ENCODE data around the gene TGM6. TPM values are rescaled to one million over a fixed set of nuclear protein-coding genes. Genes with fewer than 3 reads are reported as not detected.
A peak's percentile ranks its signal among the peaks of the same experiment; 100 is the strongest.

Gene TGM6
- total and polyA plus RNA-seq, 8 donors, result not detected

GRCh38 chr20:2473516-2473915 is 92.8 kb downstream of the TGM6 start:
- H3K36me3 ChIP-seq, result peaks cover 0 to 1% (median 0%) of the 10 kb centered on the region in 4 donors
- intact Hi-C loops (cut with DNase I; ENCODE audit: low total_unique reads), result no loop called here
- H3K27ac ChIP-seq, result no peak overlapping the region
- peaks cover 12 to 26% (median 22%) of the 10 kb centered on the region in 4 donors for H3K4me1 ChIP-seq
- TF ChIP-seq EP300 (IDR thresholded peaks at IDR 0.05) (no peak), POLR2A (IDR thresholded peaks at IDR 0.05) (no peak), POLR2AphosphoS5 (IDR thresholded peaks at IDR 0.05) (no peak), CTCF (IDR thresholded peaks at IDR 0.05) (no peak)
- no peak for DNase-seq
- 40 to 61% (median 56%) methylated on average over 4 of the region's 4 CpGs for WGBS, 5 donors
- no peaks in the 10 kb centered on the region for H3K27me3 ChIP-seq
- H3K9me3 ChIP-seq, result no peaks in the 10 kb centered on the region
- no peak overlapping the region for H3K4me3 ChIP-seq

- H3K9me3 ChIP-seq, result peaks cover 0 to 7% (median 4%) of the 10 kb centered on the region in 4 donors
- H3K4me3 ChIP-seq, result no peak overlapping the region
- no peaks in the 10 kb centered on the region for H3K27me3 ChIP-seq
- peak overlapping the region in 3 of 5 donors; percentile 5 to 31 (median 21) for H3K27ac ChIP-seq
- DNase-seq, result peak; percentile 26 to 48
- TF ChIP-seq POLR2A (IDR thresholded peaks at IDR 0.05) (no peak), POLR2AphosphoS5 (IDR thresholded peaks at IDR 0.05) (peak in 1 of 3 donors; percentile 20)
- peaks cover 0 to 11% (median 6%) of the 10 kb centered on the region in 4 donors for H3K4me1 ChIP-seq
- H3K36me3 ChIP-seq, result peaks cover 0 to 15% (median 13%) of the 10 kb centered on the region in 4 donors
- 78 to 87% (median 81%) methylated on average over 9 of the region's 9 CpGs for WGBS, 5 donors
- intact Hi-C loops (cut with DNase I; ENCODE audit: low total_unique reads), result no loop called here
These were observed 95.4 kb downstream of the TGM6 start for GRCh38 chr20:2475850-2476741.

GRCh38 chr20:2476742-2477615 is 96.3 kb downstream of the TGM6 start:
- Histone ChIP-seq H3K27ac (no peak overlapping the region), H3K27me3 (no peaks in the 10 kb centered on the region), H3K36me3 (peaks cover 0 to 24% (median 21%) of the 10 kb centered on the region in 4 donors), H3K9me3 (peaks cover 0 to 7% (median 4%) of the 10 kb centered on the region in 4 donors), H3K4me3 (no peak overlapping the region), H3K4me1 (peaks cover 0 to 9% (median 4%) of the 10 kb centered on the region in 4 donors)
- whole genome bisulfite sequencing, 5 donors, result 62 to 76% (median 74%) methylated on average over 5 of the region's 5 CpGs
- intact Hi-C loops (cut with DNase I; ENCODE audit: low total_unique reads), result no loop called here
- TF ChIP-seq POLR2A (IDR thresholded peaks at IDR 0.05) (no peak), EP300 (IDR thresholded peaks at IDR 0.05) (no peak), POLR2AphosphoS5 (IDR thresholded peaks at IDR 0.05) (no peak), CTCF (IDR thresholded peaks at IDR 0.05) (peak in 1 of 7 experiments; percentile 10)
- DNase-seq, result no peak

GRCh38 chr20:2480381-2480780 is 99.7 kb downstream of the TGM6 start:
- 95 to 100% (median 98%) methylated on average over 2 of the region's 2 CpGs for WGBS, 5 donors
- intact Hi-C loops (cut with DNase I; ENCODE audit: low total_unique reads), result no loop called here
- peaks cover 15 to 56% (median 55%) of the 10 kb centered on the region in 4 donors for H3K36me3 ChIP-seq
- no peak for TF ChIP-seq EP300 (IDR thresholded peaks at IDR 0.05)
- TF ChIP-seq CTCF (IDR thresholded peaks at IDR 0.05), result no peak
- no peak for TF ChIP-seq POLR2AphosphoS5 (IDR thresholded peaks at IDR 0.05)
- TF ChIP-seq POLR2A (IDR thresholded peaks at IDR 0.05), result no peak
- no peaks in the 10 kb centered on the region for H3K27me3 ChIP-seq
- H3K4me3 ChIP-seq, result no peak overlapping the region
- H3K27ac ChIP-seq, result no peak overlapping the region
- peaks cover 0 to 9% (median 4%) of the 10 kb centered on the region in 4 donors for H3K4me1 ChIP-seq
- no peak for DNase-seq
- H3K9me3 ChIP-seq, result peaks cover 0 to 7% (median 4%) of the 10 kb centered on the region in 4 donors

Small RNA genes lying within 50 kb of the gene (small RNA-seq; reads per million reads assigned to genes)
- gene RF00019, result 0 reads per million in 4 donors

Other genes starting within 250 kb of the TGM6 start
- gene TGM3, start 84.9 kb upstream of the TGM6 start, total RNA-seq, result not detected
- 100 to 1,000 TPM in 1 of 3 donors, 1 to 10 TPM in 1, under 1 TPM in 1; 0.62 to 173 (median 3.4) TPM for gene TGM3, start 84.9 kb upstream of the TGM6 start, polyA plus RNA-seq
- 100 to 1,000 TPM in 4 of 5 donors, 10 to 100 TPM in 1; 46.4 to 329 (median 141) TPM for gene SNRPB, start 89.9 kb downstream of the TGM6 start, total RNA-seq
- gene SNRPB, start 89.9 kb downstream of the TGM6 start, polyA plus RNA-seq, result 100 to 1,000 TPM; 183 to 192 (median 183) TPM
- 10 to 100 TPM in 2 of 5 donors, 1 to 10 TPM in 2, under 1 TPM in 1; 0.58 to 14.3 (median 8.5) TPM for gene ZNF343, start 128.0 kb downstream of the TGM6 start, total RNA-seq
- 1 to 10 TPM; 3.7 to 4.4 (median 4.4) TPM for gene ZNF343, start 128.0 kb downstream of the TGM6 start, polyA plus RNA-seq
- gene TMC2, start 155.7 kb downstream of the TGM6 start, total RNA-seq, result not detected
- under 1 TPM in 1 of 3 donors, not detected in 2; 0.03 TPM for gene TMC2, start 155.7 kb downstream of the TGM6 start, polyA plus RNA-seq

All from stomach (tissue), 9 donors.